Upper lobe of left lung (tissue), 4 donors: Measurements from ENCODE around the gene TRIM25.
A peak's percentile ranks its signal among the peaks of the same experiment; 100 is the strongest.

Experiments
- CTCF ChIP-seq, 6 experiments: fragments of 450-650 bp in 4 of 6; fragments of 200-600 bp in 2 of 6; sonication (generic) in 2 of 6; IDR thresholded peaks; one replicate each; pipeline ENCODE4 v1.5.1; 2016 to 2019; ENCODE audit warnings: antibody characterized with exemption in 6 of 6
- EP300 ChIP-seq, 4 donors: sonication (generic); formaldehyde crosslinking; IDR thresholded peaks; one replicate each; pipeline ENCODE4 v1.5.1; 2017; ENCODE audit warnings: antibody characterized with exemption in 4 of 4, control low read depth in 2 of 4
- POLR2A ChIP-seq, 4 donors: fragments of 450-650 bp; IDR thresholded peaks; one replicate each; pipeline ENCODE4 v1.5.1; 2016 to 2017; ENCODE audit warnings: antibody characterized with exemption in 4 of 4, mild to moderate bottlenecking in 2 of 4
- POLR2AphosphoS5 ChIP-seq, 2 donors: sonication (generic); formaldehyde crosslinking; IDR thresholded peaks; one replicate each; pipeline ENCODE4 v1.5.1; 2017; ENCODE audit warnings: antibody characterized with exemption in 2 of 2

- TF ChIP-seq POLR2AphosphoS5 (IDR thresholded peaks at IDR 0.05) (peak in 1 of 2 donors; percentile 89), POLR2A (IDR thresholded peaks at IDR 0.05) (no peak), CTCF (IDR thresholded peaks at IDR 0.05) (no peak), EP300 (IDR thresholded peaks at IDR 0.05) (peak; percentile 25 to 83 (median 33))
These were observed 5.1 kb upstream of the TRIM25 start for GRCh38 chr17:56918916-56919315.
